SU-DHL-6 (cell line): ENCODE results near the gene ZNF483.
"Not testable (repeated sequence)": the region's sequence is repeated elsewhere in the genome, so short reads cannot be mapped to it uniquely, and the experiment has no call there.

Source experiments
- H2AFZ ChIP-seq: fragments of 200-600 bp; sonication (generic); 2 replicates; pipeline ENCODE4 v1.6.1; 2014; ENCODE audit warnings: low read depth, mild to moderate bottlenecking, moderate library complexity, mixed read lengths, antibody characterized with exemption, low read length; ENCODE audit not compliant: severe bottlenecking
- H3F3A ChIP-seq: fragments of 200-600 bp; shearing (Covaris generic); 2 replicates; pipeline ENCODE4 v1.6.0; 2016; ENCODE audit warnings: antibody characterized with exemption, mild to moderate bottlenecking; ENCODE audit not compliant: insufficient read depth
- H3K27ac ChIP-seq: fragments of 200-600 bp; sonication (generic); 2 replicates; pipeline ENCODE4 v1.5.1; 2016; ENCODE audit warnings: low read depth, mild to moderate bottlenecking, low read length, moderate library complexity, mixed read lengths
- H3K27me3 ChIP-seq: fragments of 200-600 bp; sonication (generic), shearing (Covaris generic); 2 replicates; pipeline ENCODE4 v1.6.0; 2014; ENCODE audit warnings: mild to moderate bottlenecking, low read length
- H3K36me3 ChIP-seq: fragments of 200-600 bp; sonication (generic); 2 replicates; pipeline ENCODE4 v1.6.1; 2014; ENCODE audit warnings: mild to moderate bottlenecking, low read length, mixed read lengths
- H3K4me2 ChIP-seq: fragments of 300-600, 200-600 bp; shearing (Covaris generic), sonication (generic); 2 replicates; pipeline ENCODE4 v1.6.0; 2014; ENCODE audit warnings: low read length, low read depth, mild to moderate bottlenecking; ENCODE audit not compliant: poor library complexity, severe bottlenecking
- H3K4me3 ChIP-seq: fragments of 200-600 bp; sonication (generic); 2 replicates; pipeline ENCODE4 v1.5.1; 2014; ENCODE audit warnings: antibody characterized with exemption, low read length, mild to moderate bottlenecking, mixed read lengths; ENCODE audit not compliant: insufficient read depth, poor library complexity, severe bottlenecking
- H3K79me2 ChIP-seq: fragments of 200-600 bp; sonication (generic); 2 replicates; pipeline ENCODE4 v1.6.1; 2014; ENCODE audit warnings: mild to moderate bottlenecking, low read length, moderate library complexity; ENCODE audit not compliant: insufficient read depth
- H3K9ac ChIP-seq: fragments of 200-600 bp; sonication (generic); 2 replicates; pipeline ENCODE4 v1.7.0; 2014; ENCODE audit warnings: mild to moderate bottlenecking, low read length
- H3K9me2 ChIP-seq: fragments of 200-600 bp; sonication (generic); replicated peaks from 2 replicates; pipeline ENCODE4 v1.6.1; 2014; ENCODE audit warnings: low read length; ENCODE audit not compliant: insufficient read depth
- H3K9me3 ChIP-seq: fragments of 200-600 bp; sonication (generic); 2 replicates; pipeline ENCODE4 v1.6.1; 2014; ENCODE audit warnings: low read length, mixed read lengths; ENCODE audit not compliant: insufficient read depth
- H4K20me1 ChIP-seq: fragments of 200-600 bp; sonication (generic); 2 replicates; pipeline ENCODE4 v1.6.1; 2014; ENCODE audit warnings: low read depth, mild to moderate bottlenecking, antibody characterized with exemption, low read length, moderate library complexity, mixed read lengths
- CTCF ChIP-seq: fragments of 200-600 bp; sonication (generic); IDR thresholded peaks from one replicate; pipeline ENCODE4 v1.5.1; 2017; ENCODE audit warnings: antibody characterized with exemption, mild to moderate bottlenecking, low read length, moderate library complexity; ENCODE audit not compliant: insufficient read depth, poor library complexity, severe bottlenecking
- EZH2phosphoT487 ChIP-seq: fragments of 200-600 bp; sonication (generic), shearing (Covaris generic); conservative IDR thresholded peaks from 2 replicates; pipeline ENCODE4 v1.6.1; 2018; ENCODE audit warnings: mild to moderate bottlenecking, antibody characterized with exemption, low read length, moderate library complexity, mixed read lengths

ZNF483 gene

GRCh38 chr9:111566234-111566633 is 41.3 kb downstream of the ZNF483 start:
- Histone ChIP-seq H3K36me3 (no peaks in the 10 kb centered on the region), H3F3A (no peaks in the 10 kb centered on the region), H3K27me3 (no peaks in the 10 kb centered on the region), H3K4me3 (no peak overlapping the region), H3K4me2 (no peak overlapping the region), H3K9ac (no peak overlapping the region), H3K27ac (no peak overlapping the region), H3K9me2 (no peaks in the 10 kb centered on the region), H4K20me1 (no peaks in the 10 kb centered on the region), H3K9me3 (no peaks in the 10 kb centered on the region), H3K79me2 (no peaks in the 10 kb centered on the region), H2AFZ (no peak overlapping the region)
- TF ChIP-seq CTCF (no peak), EZH2phosphoT487 (no peak)

- not testable (repeated sequence) for H3K4me2 ChIP-seq, H3K36me3 ChIP-seq, H3F3A ChIP-seq, H3K27me3 ChIP-seq, H2AFZ ChIP-seq, H3K27ac ChIP-seq, H3K9me3 ChIP-seq, H4K20me1 ChIP-seq, H3K9me2 ChIP-seq, H3K4me3 ChIP-seq, H3K9ac ChIP-seq, H3K79me2 ChIP-seq
These were observed 43.1 kb downstream of the ZNF483 start for GRCh38 chr9:111568127-111568526.

GRCh38 chr9:111572950-111573604 is 48.1 kb downstream of the ZNF483 start:
- H2AFZ ChIP-seq: no peak overlapping the region
- no peaks in the 10 kb centered on the region for H3F3A ChIP-seq
- H3K4me2 ChIP-seq: no peak overlapping the region
- no peaks in the 10 kb centered on the region for H3K9me2 ChIP-seq
- no peak overlapping the region for H3K4me3 ChIP-seq
- H3K27me3 ChIP-seq: no peaks in the 10 kb centered on the region
- no peaks in the 10 kb centered on the region for H3K79me2 ChIP-seq
- no peak overlapping the region for H3K9ac ChIP-seq
- no peaks in the 10 kb centered on the region for H3K9me3 ChIP-seq
- TF ChIP-seq EZH2phosphoT487 (no peak), CTCF (no peak)
- no peaks in the 10 kb centered on the region for H4K20me1 ChIP-seq
- no peaks in the 10 kb centered on the region for H3K36me3 ChIP-seq
- H3K27ac ChIP-seq: no peak overlapping the region

- Histone ChIP-seq H3F3A (no peaks in the 10 kb centered on the region), H3K36me3 (no peaks in the 10 kb centered on the region), H3K9me3 (no peaks in the 10 kb centered on the region), H3K9me2 (no peaks in the 10 kb centered on the region), H3K27ac (no peak overlapping the region), H3K9ac (no peak overlapping the region), H3K27me3 (no peaks in the 10 kb centered on the region), H3K4me2 (no peak overlapping the region), H3K79me2 (no peaks in the 10 kb centered on the region), H4K20me1 (no peaks in the 10 kb centered on the region), H3K4me3 (no peak overlapping the region), H2AFZ (no peak overlapping the region)
- TF ChIP-seq CTCF: no peak
These were observed 57.9 kb downstream of the ZNF483 start for GRCh38 chr9:111582888-111583287.
